SU-DHL-6 (cell line): ENCODE measurements around the gene PRKAR2B.

Source experiments
- H2AFZ ChIP-seq: fragments of 200-600 bp; sonication (generic); 2 replicates; pipeline ENCODE4 v1.6.1; 2014; ENCODE audit warnings: low read depth, mild to moderate bottlenecking, moderate library complexity, mixed read lengths, antibody characterized with exemption, low read length; ENCODE audit not compliant: severe bottlenecking
- H3F3A ChIP-seq: fragments of 200-600 bp; shearing (Covaris generic); 2 replicates; pipeline ENCODE4 v1.6.0; 2016; ENCODE audit warnings: antibody characterized with exemption, mild to moderate bottlenecking; ENCODE audit not compliant: insufficient read depth
- H3K27ac ChIP-seq: fragments of 200-600 bp; sonication (generic); 2 replicates; pipeline ENCODE4 v1.5.1; 2016; ENCODE audit warnings: low read depth, mild to moderate bottlenecking, low read length, moderate library complexity, mixed read lengths
- H3K27me3 ChIP-seq: fragments of 200-600 bp; sonication (generic), shearing (Covaris generic); 2 replicates; pipeline ENCODE4 v1.6.0; 2014; ENCODE audit warnings: mild to moderate bottlenecking, low read length
- H3K36me3 ChIP-seq: fragments of 200-600 bp; sonication (generic); 2 replicates; pipeline ENCODE4 v1.6.1; 2014; ENCODE audit warnings: mild to moderate bottlenecking, low read length, mixed read lengths
- H3K4me2 ChIP-seq: fragments of 300-600, 200-600 bp; shearing (Covaris generic), sonication (generic); 2 replicates; pipeline ENCODE4 v1.6.0; 2014; ENCODE audit warnings: low read length, low read depth, mild to moderate bottlenecking; ENCODE audit not compliant: poor library complexity, severe bottlenecking
- H3K4me3 ChIP-seq: fragments of 200-600 bp; sonication (generic); 2 replicates; pipeline ENCODE4 v1.5.1; 2014; ENCODE audit warnings: antibody characterized with exemption, low read length, mild to moderate bottlenecking, mixed read lengths; ENCODE audit not compliant: insufficient read depth, poor library complexity, severe bottlenecking
- H3K79me2 ChIP-seq: fragments of 200-600 bp; sonication (generic); 2 replicates; pipeline ENCODE4 v1.6.1; 2014; ENCODE audit warnings: mild to moderate bottlenecking, low read length, moderate library complexity; ENCODE audit not compliant: insufficient read depth
- H3K9ac ChIP-seq: fragments of 200-600 bp; sonication (generic); 2 replicates; pipeline ENCODE4 v1.7.0; 2014; ENCODE audit warnings: mild to moderate bottlenecking, low read length
- H3K9me2 ChIP-seq: fragments of 200-600 bp; sonication (generic); replicated peaks from 2 replicates; pipeline ENCODE4 v1.6.1; 2014; ENCODE audit warnings: low read length; ENCODE audit not compliant: insufficient read depth
- H3K9me3 ChIP-seq: fragments of 200-600 bp; sonication (generic); 2 replicates; pipeline ENCODE4 v1.6.1; 2014; ENCODE audit warnings: low read length, mixed read lengths; ENCODE audit not compliant: insufficient read depth
- H4K20me1 ChIP-seq: fragments of 200-600 bp; sonication (generic); 2 replicates; pipeline ENCODE4 v1.6.1; 2014; ENCODE audit warnings: low read depth, mild to moderate bottlenecking, antibody characterized with exemption, low read length, moderate library complexity, mixed read lengths
- CTCF ChIP-seq: fragments of 200-600 bp; sonication (generic); IDR thresholded peaks from one replicate; pipeline ENCODE4 v1.5.1; 2017; ENCODE audit warnings: antibody characterized with exemption, mild to moderate bottlenecking, low read length, moderate library complexity; ENCODE audit not compliant: insufficient read depth, poor library complexity, severe bottlenecking
- EZH2phosphoT487 ChIP-seq: fragments of 200-600 bp; sonication (generic), shearing (Covaris generic); conservative IDR thresholded peaks from 2 replicates; pipeline ENCODE4 v1.6.1; 2018; ENCODE audit warnings: mild to moderate bottlenecking, antibody characterized with exemption, low read length, moderate library complexity, mixed read lengths

The PRKAR2B gene

GRCh38 chr7:107168233-107169119, 124.0 kb downstream of the PRKAR2B start, which contains the start of gene HBP1:
Gene HBP1 (plus strand): TSS chr7:107169003. CDS start chr7:107179894, 10,891 bp downstream.
- peak within 1 kb of the TSS; percentile 74 for H3K4me3 ChIP-seq
- H4K20me1 ChIP-seq: no peaks in the 10 kb centered on the region
- peaks cover 17% of the 10 kb centered on the region for H3K79me2 ChIP-seq
- H3K27me3 ChIP-seq: no peaks in the 10 kb centered on the region
- H3K9me2 ChIP-seq: no peaks in the 10 kb centered on the region
- H3K9ac ChIP-seq: peak within 1 kb of the TSS; percentile 57
- peaks cover 19% of the 10 kb centered on the region for H3F3A ChIP-seq
- H2AFZ ChIP-seq: peak within 1 kb of the TSS; percentile 99
- H3K27ac ChIP-seq: peak within 1 kb of the TSS; percentile 81
- TF ChIP-seq CTCF: no peak
- peak within 1 kb of the TSS; percentile 73 for H3K4me2 ChIP-seq
- H3K9me3 ChIP-seq: no peaks in the 10 kb centered on the region
- H3K36me3 ChIP-seq: no peaks in the 10 kb centered on the region

GRCh38 chr7:107169120-107170050, 124.9 kb downstream of the PRKAR2B start:
- H3K27ac ChIP-seq: peak overlapping the region; percentile 62
- peak overlapping the region; percentile 82 for H2AFZ ChIP-seq
- TF ChIP-seq CTCF (no peak), EZH2phosphoT487 (no peak)
- peaks cover 23% of the 10 kb centered on the region for H3K79me2 ChIP-seq
- peak overlapping the region; percentile 74 for H3K4me3 ChIP-seq
- H3K4me2 ChIP-seq: peak overlapping the region; percentile 73
- H3K36me3 ChIP-seq: no peaks in the 10 kb centered on the region
- H4K20me1 ChIP-seq: no peaks in the 10 kb centered on the region
- H3K9me2 ChIP-seq: no peaks in the 10 kb centered on the region
- no peaks in the 10 kb centered on the region for H3K27me3 ChIP-seq
- H3F3A ChIP-seq: peaks cover 19% of the 10 kb centered on the region
- no peaks in the 10 kb centered on the region for H3K9me3 ChIP-seq
- H3K9ac ChIP-seq: peak overlapping the region; percentile 57

- H3K27ac ChIP-seq: peak overlapping the region; percentile 62
- H4K20me1 ChIP-seq: no peaks in the 10 kb centered on the region
- H3K4me2 ChIP-seq: peak overlapping the region; percentile 73
- TF ChIP-seq EZH2phosphoT487: no peak
- no peak for TF ChIP-seq CTCF
- no peaks in the 10 kb centered on the region for H3K36me3 ChIP-seq
- H3K9me2 ChIP-seq: no peaks in the 10 kb centered on the region
- H3K4me3 ChIP-seq: peak overlapping the region; percentile 74
- peaks cover 19% of the 10 kb centered on the region for H3F3A ChIP-seq
- no peaks in the 10 kb centered on the region for H3K9me3 ChIP-seq
- H3K9ac ChIP-seq: peak overlapping the region; percentile 57
- H3K27me3 ChIP-seq: no peaks in the 10 kb centered on the region
- peak overlapping the region; percentile 82 for H2AFZ ChIP-seq
- peaks cover 23% of the 10 kb centered on the region for H3K79me2 ChIP-seq
Measured at GRCh38 chr7:107170051-107170915, 125.8 kb downstream of the PRKAR2B start.
